Endometrial microvascular endothelial cells (primary cell): ENCODE data around the gene CYB5A. TPM values are rescaled to one million over a fixed set of nuclear protein-coding genes. Genes with fewer than 3 reads are reported as not detected.
"Not testable (repeated sequence)": the region's sequence is repeated elsewhere in the genome, so short reads cannot be mapped to it uniquely, and the experiment has no call there.

Source experiments
- in situ Hi-C: cut with HindIII; loops from 2 replicates; pipeline ENCODE4 v1.10.0; 2017; ENCODE audit warnings: low sequenced_read_pairs, low pct_unique_long_range_greater_than_20kb; ENCODE audit errors: inconsistent ontology term
- total RNA-seq: library from RNA; depleted of rRNA; stranded (reverse); fragments of >200 nt; gene quantifications from one replicate; pipeline ENCODE4 v1.2.3, GENCODE V29; 2015; ENCODE audit errors: inconsistent ontology term

CYB5A gene
- total RNA-seq, 1 donor from 2014 or later = 40.3 TPM

GRCh38 chr18:74303306-74303705, 11.5 kb upstream of the CYB5A start:
- in situ Hi-C loops = no loop called here

GRCh38 chr18:74299746-74300145, 8.0 kb upstream of the CYB5A start:
- in situ Hi-C loops = no loop called here

GRCh38 chr18:74299162-74299561, 7.4 kb upstream of the CYB5A start:
- in situ Hi-C loops = no loop called here

- in situ Hi-C loops = no loop called here
These were observed 2.8 kb upstream of the CYB5A start for GRCh38 chr18:74294526-74294925.

- in situ Hi-C loops = not testable (repeated sequence)
These were observed 1.2 kb upstream of the CYB5A start for GRCh38 chr18:74292982-74293381.

- in situ Hi-C loops = no loop called here
These were observed 737 bp upstream of the CYB5A start for GRCh38 chr18:74292541-74292858.

GRCh38 chr18:74291472-74291770, 342 bp downstream of the CYB5A start:
- in situ Hi-C loops = no loop called here

- in situ Hi-C loops = no loop called here
These were observed 830 bp downstream of the CYB5A start for GRCh38 chr18:74290794-74291471.

GRCh38 chr18:74290021-74290420, 1.7 kb downstream of the CYB5A start:
- in situ Hi-C loops = no loop called here

GRCh38 chr18:74289137-74289536, 2.6 kb downstream of the CYB5A start:
- in situ Hi-C loops = no loop called here

- in situ Hi-C loops = no loop called here
These were observed 3.0 kb downstream of the CYB5A start for GRCh38 chr18:74288730-74289129.

GRCh38 chr18:74288041-74288440, 3.7 kb downstream of the CYB5A start:
- in situ Hi-C loops = no loop called here

GRCh38 chr18:74286856-74287255, 4.9 kb downstream of the CYB5A start:
- in situ Hi-C loops = no loop called here

- in situ Hi-C loops = no loop called here
These were observed 5.5 kb downstream of the CYB5A start for GRCh38 chr18:74286106-74286855.

GRCh38 chr18:74285583-74285982, 6.2 kb downstream of the CYB5A start:
- in situ Hi-C loops = not testable (repeated sequence)

- in situ Hi-C loops = no loop called here
These were observed 6.8 kb downstream of the CYB5A start for GRCh38 chr18:74284980-74285355.

GRCh38 chr18:74284191-74284979, 7.4 kb downstream of the CYB5A start:
- in situ Hi-C loops = no loop called here

- in situ Hi-C loops = no loop called here
These were observed 8.1 kb downstream of the CYB5A start for GRCh38 chr18:74283646-74284045.

GRCh38 chr18:74282755-74283554, 8.8 kb downstream of the CYB5A start:
- in situ Hi-C loops = no loop called here
